HepG2 (cell line): ENCODE results near the gene KANSL1. TPM values are rescaled to one million over a fixed set of nuclear protein-coding genes. Genes with fewer than 3 reads are reported as not detected.

ENCODE experiments used
- FOXA3 ChIP-seq: IDR thresholded peaks from 2 replicates; pipeline ENCODE4 v1.6.1; 2016; ENCODE audit warnings: missing genetic modification reagents, missing compliant biosample characterization
- GABPB1 ChIP-seq: IDR thresholded peaks from 2 replicates; pipeline ENCODE4 v1.6.1; 2016; ENCODE audit warnings: mild to moderate bottlenecking, missing genetic modification reagents, moderate library complexity, missing compliant biosample characterization
- GATA4 ChIP-seq: sonication (generic); IDR thresholded peaks from 2 replicates; pipeline ENCODE4 v1.6.1; 2016; ENCODE audit warnings: antibody characterized with exemption, low read depth, borderline replicate concordance
- GATAD2A ChIP-seq: IDR thresholded peaks from 2 replicates; pipeline ENCODE4 v1.6.1; 2016
- HCFC1 ChIP-seq: fragments of 150-350 bp; IDR thresholded peaks from 2 replicates; pipeline ENCODE4 v1.6.1; 2014; ENCODE audit warnings: low read depth, low read length
- KIAA2018 ChIP-seq: sonication (generic); formaldehyde crosslinking; IDR thresholded peaks from 2 replicates; pipeline ENCODE4 v1.5.0; 2020; ENCODE audit warnings: mild to moderate bottlenecking, missing genetic modification reagents, borderline replicate concordance
- MYC ChIP-seq: sonication (generic); formaldehyde crosslinking; IDR thresholded peaks from 2 replicates; pipeline ENCODE4 v1.9.0; 2021; ENCODE audit warnings: missing genetic modification reagents, borderline replicate concordance
- PHF8 ChIP-seq: sonication (generic); formaldehyde crosslinking; IDR thresholded peaks from 2 replicates; pipeline ENCODE4 v1.5.0; 2020; ENCODE audit warnings: missing genetic modification reagents
- PRDM15 ChIP-seq: sonication (generic); formaldehyde crosslinking; IDR thresholded peaks from 2 replicates; pipeline ENCODE4 v1.4.0; 2020; ENCODE audit warnings: missing genetic modification reagents
- SAFB2 ChIP-seq: sonication (generic); formaldehyde crosslinking; IDR thresholded peaks from 2 replicates; pipeline ENCODE4 v1.5.1; 2020; ENCODE audit warnings: missing genetic modification reagents, low read depth, mild to moderate bottlenecking, borderline replicate concordance
- U2AF1 ChIP-seq: fragments of 200-400 bp; formaldehyde crosslinking; optimal IDR thresholded peaks from 2 replicates; pipeline ENCODE3; 2017; ENCODE audit warnings: mild to moderate bottlenecking, low read depth, low read length
- YY1 ChIP-seq: IDR thresholded peaks from 2 replicates; pipeline ENCODE4 v1.6.1; 2011; ENCODE audit warnings: low read length, low read depth, moderate library complexity, mild to moderate bottlenecking; ENCODE audit not compliant: insufficient read depth, insufficient replicate concordance
- ZBTB3 ChIP-seq: sonication (generic); formaldehyde crosslinking; IDR thresholded peaks from 2 replicates; pipeline ENCODE4 v1.4.0; 2020; ENCODE audit warnings: low read depth, mild to moderate bottlenecking, moderate library complexity, missing genetic modification reagents, borderline replicate concordance
- ZNF230 ChIP-seq: sonication (generic); formaldehyde crosslinking; IDR thresholded peaks from 2 replicates; pipeline ENCODE4 v1.4.0; 2020; ENCODE audit warnings: mild to moderate bottlenecking, missing genetic modification reagents
- ZNF543 ChIP-seq: sonication (generic); formaldehyde crosslinking; IDR thresholded peaks from 2 replicates; pipeline ENCODE4 v1.4.0; 2020; ENCODE audit warnings: mild to moderate bottlenecking, missing genetic modification reagents
- ZNF768 ChIP-seq: sonication (generic); formaldehyde crosslinking; IDR thresholded peaks from 2 replicates; pipeline ENCODE4 v1.4.0; 2020; ENCODE audit warnings: missing genetic modification reagents
- polyA plus RNA-seq, 8 experiments: library from polyadenylated mRNA; depleted of rRNA in 3 of 8; stranded (reverse) in 7 of 8; unstranded in 1 of 8; fragments of >200 nt; fragmentation: Illumina TruSeq in 4 of 8; extraction: Trizol in 4 of 8; gene quantifications; 2 replicates each; pipeline versions ENCODE4 v1.2.1 to v1.2.3, GENCODE V29; 2011 to 2016; ENCODE audit warnings: low read depth in 4 of 8, missing spikeins in 1 of 8, mixed read lengths in 1 of 8; ENCODE audit not compliant: insufficient read depth in 1 of 8
- total RNA-seq, 5 experiments: library from RNA; depleted of rRNA; stranded (reverse); fragments of >200 nt; fragmentation: Illumina TruSeq; extraction: Trizol; gene quantifications; 2 replicates each; pipeline ENCODE4 v1.2.3, GENCODE V29; 2016; ENCODE audit warnings: low read depth in 1 of 5
- TF ChIP-seq, protein P1 (sequence below): IDR thresholded peaks from 2 replicates; pipeline ENCODE4 v1.6.1; 2016

The KANSL1 gene
- total and polyA plus RNA-seq, 2 of the 13 experiments (the other 11 are each of a cell fraction or from before 2014, with no cell fraction given), result 24.0 to 59.6 TPM

GRCh38 chr17:46193626-46194392 is 580 bp upstream of the KANSL1 start (continued):
- TF ChIP-seq FOXA3 (CRISPR knock-in tag) (peak; percentile 41; the same call in 1 of the 2 replicates), GATA4 (peak; percentile 80), ZNF543 (peak; percentile 89; the same call in 1 of the 2 replicates), SAFB2 (CRISPR knock-in tag) (peak; percentile 96), HCFC1 (peak; percentile 95), KIAA2018 (CRISPR knock-in tag) (0 out of 2 replicates have a peak, but pooled peaks have one; percentile 47), GABPB1 (peak; percentile 99), ZNF768 (CRISPR knock-in tag) (peak; percentile 42; the same call in 1 of the 2 replicates), GATAD2A (CRISPR knock-in tag) (0 out of 2 replicates have a peak, but pooled peaks have one; percentile 29), PRDM15 (CRISPR knock-in tag) (peak; percentile 49; the same call in 1 of the 2 replicates), ZBTB3 (CRISPR knock-in tag) (peak; percentile 35; the same call in 1 of the 2 replicates), ZNF230 (CRISPR knock-in tag) (peak; percentile 96), YY1 (peak; percentile 89), MYC (CRISPR knock-in tag) (peak; percentile 88; the same call in 1 of the 2 replicates), U2AF1 (no peak), PHF8 (CRISPR knock-in tag) (peak; percentile 90)
- TF ChIP-seq, protein P1, sequence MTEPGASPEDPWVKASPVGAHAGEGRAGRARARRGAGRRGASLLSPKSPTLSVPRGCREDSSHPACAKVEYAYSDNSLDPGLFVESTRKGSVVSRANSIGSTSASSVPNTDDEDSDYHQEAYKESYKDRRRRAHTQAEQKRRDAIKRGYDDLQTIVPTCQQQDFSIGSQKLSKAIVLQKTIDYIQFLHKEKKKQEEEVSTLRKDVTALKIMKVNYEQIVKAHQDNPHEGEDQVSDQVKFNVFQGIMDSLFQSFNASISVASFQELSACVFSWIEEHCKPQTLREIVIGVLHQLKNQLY, result no peak
